PFSK-1 (cell line): ENCODE measurements around the gene MAPT.

Source experiments
- FOXP2 ChIP-seq: optimal IDR thresholded peaks from 2 replicates; pipeline ENCODE3; 2011; ENCODE audit warnings: borderline replicate concordance, control low read depth, inconsistent platforms; ENCODE audit not compliant: insufficient read depth; ENCODE audit errors: extremely low read length, extremely low read depth
- POLR2AphosphoS5 ChIP-seq: IDR thresholded peaks from 2 replicates; pipeline ENCODE4 v1.6.1; 2012; ENCODE audit warnings: low read depth, mild to moderate bottlenecking, control low read depth, low read length, moderate library complexity
- REST ChIP-seq, 2 experiments: IDR thresholded peaks; 2 replicates each; pipeline versions ENCODE4 v1.6.1 to v1.8.0; 2011 to 2012; ENCODE audit warnings: low read depth in 2 of 2, low read length in 2 of 2, control low read depth in 1 of 2, inconsistent platforms in 1 of 2, mild to moderate bottlenecking in 1 of 2, moderate library complexity in 1 of 2; ENCODE audit not compliant: insufficient read depth in 1 of 2
- SIN3A ChIP-seq: IDR thresholded peaks from 2 replicates; pipeline ENCODE4 v1.6.1; 2012; ENCODE audit warnings: mild to moderate bottlenecking, low read length, moderate library complexity, borderline replicate concordance; ENCODE audit not compliant: insufficient read depth
- TAF1 ChIP-seq: IDR thresholded peaks from 2 replicates; pipeline ENCODE4 v1.6.1; 2012; ENCODE audit warnings: low read length, control low read depth, borderline replicate concordance; ENCODE audit not compliant: insufficient read depth

GRCh38 chr17:45994987-45995386 is 100.6 kb downstream of the MAPT start:
- no peak for TF ChIP-seq SIN3A
- TF ChIP-seq REST (IDR thresholded peaks at IDR 0.05; ENCODE audit: insufficient read depth in 1 of 2, low read depth in 2 of 2, low read length in 2 of 2) = no peak
- no peak for TF ChIP-seq TAF1
- no peak for TF ChIP-seq FOXP2
- no peak for TF ChIP-seq POLR2AphosphoS5
